B cell (primary cell): Measurements from ENCODE around the gene RAD50.
"Not testable (repeated sequence)": the region's sequence is repeated elsewhere in the genome, so short reads cannot be mapped to it uniquely, and the experiment has no call there.

Experiments used
- CTCF ChIP-seq: fragments of 200-600 bp; IDR thresholded peaks from one replicate; pipeline ENCODE4 v1.8.0; 2022; ENCODE audit warnings: antibody characterized with exemption, mild to moderate bottlenecking
- EZH2 ChIP-seq: IDR thresholded peaks from 2 replicates; pipeline ENCODE4 v1.6.1; 2012; ENCODE audit warnings: borderline replicate concordance, low read depth, mild to moderate bottlenecking, moderate library complexity, low read length; ENCODE audit not compliant: insufficient read depth, poor library complexity, severe bottlenecking

GRCh38 chr5:132584560-132584959 is 27.8 kb downstream of the RAD50 start:
- not testable (repeated sequence) for TF ChIP-seq EZH2, CTCF
